Caco-2 (cell line): ENCODE data around the gene TREML1. TPM values are rescaled to one million over a fixed set of nuclear protein-coding genes. Genes with fewer than 3 reads are reported as not detected.

Experiments used
- BruUV-seq: library from RNA; stranded (reverse); fragments of 400-500 nt; replicated peaks from 2 replicates; lab custom pipeline; 2021; lab: Mats Ljungman, UMichigan
- CTCF ChIA-PET: fragments of 300-600 bp; sonication (Branson Sonifier 250); formaldehyde crosslinking; loops from one replicate; lab custom pipeline; 2022; ENCODE audit warnings: antibody characterized with exemption; lab: Charles Lee
- POLR2A ChIA-PET: fragments of 300-600 bp; sonication (Branson Sonifier 250); formaldehyde crosslinking; loops from one replicate; lab custom pipeline; 2022; ENCODE audit warnings: antibody characterized with exemption; lab: Charles Lee
- DNase-seq, 2 experiments: peaks; one replicate each; pipeline versions ENCODE4 v3.0.0 to v3.0.0-alpha.2; 2020 to 2022
- H3K27me3 ChIP-seq: replicated peaks from 2 replicates; pipeline ENCODE4 v1.6.0; 2011; ENCODE audit warnings: low read length; ENCODE audit not compliant: control insufficient read depth, insufficient read depth
- H3K36me3 ChIP-seq: 2 replicates; pipeline ENCODE4 v1.5.1; 2011; ENCODE audit warnings: low read length; ENCODE audit not compliant: control insufficient read depth, insufficient read depth
- H3K4me1 ChIP-seq: fragments of 250-450 bp; sonication (Bioruptor Pico); 2 replicates; pipeline ENCODE4 v1.5.1; 2020; ENCODE audit warnings: mild to moderate bottlenecking
- H3K4me3 ChIP-seq: 2 replicates; pipeline ENCODE4 v1.5.1; 2011; ENCODE audit warnings: low read depth, mild to moderate bottlenecking, control low read depth, low read length
- H3K9me3 ChIP-seq: fragments of 250-450 bp; sonication (Bioruptor Pico); 2 replicates; pipeline ENCODE4 v1.5.1; 2020; ENCODE audit warnings: mild to moderate bottlenecking, moderate library complexity
- H3K27ac Mint-ChIP-seq: one replicate; pipeline ENCODE4 v1.8.0; 2022; ENCODE audit warnings: mixed read lengths; ENCODE audit not compliant: unreplicated experiment
- H3K27me3 Mint-ChIP-seq: one replicate; pipeline ENCODE4 v1.8.0; 2022; ENCODE audit warnings: mixed read lengths; ENCODE audit not compliant: insufficient read depth, unreplicated experiment
- H3K36me3 Mint-ChIP-seq: one replicate; pipeline ENCODE4 v1.8.0; 2022; ENCODE audit warnings: mild to moderate bottlenecking, mixed read lengths; ENCODE audit not compliant: insufficient read depth, unreplicated experiment
- H3K4me1 Mint-ChIP-seq: one replicate; pipeline ENCODE4 v1.8.0; 2022; ENCODE audit warnings: low read depth, mixed read lengths; ENCODE audit not compliant: unreplicated experiment
- H3K4me3 Mint-ChIP-seq: one replicate; pipeline ENCODE4 v1.8.0; 2022; ENCODE audit warnings: mild to moderate bottlenecking, moderate library complexity, mixed read lengths; ENCODE audit not compliant: unreplicated experiment
- H3K9me3 Mint-ChIP-seq: one replicate; pipeline ENCODE4 v1.8.0; 2022; ENCODE audit warnings: mixed read lengths; ENCODE audit not compliant: unreplicated experiment
- intact Hi-C: fragments of 100-400 bp; cut with micrococcal nuclease; formaldehyde crosslinking; loops from one replicate; pipeline ENCODE4 v1.10.0; 2022; ENCODE audit not compliant: unreplicated experiment
- total RNA-seq: library from RNA; stranded (reverse); gene quantifications from 2 replicates; pipeline ENCODE4 v1.2.3, GENCODE V29; 2022
- TF ChIP-seq, protein P1 (sequence below), 2 experiments: fragments of 200-600 bp in 1 of 2; IDR thresholded peaks; 1 replicate in 1 of 2; 2 replicates in 1 of 2; pipeline versions ENCODE4 v1.5.1 to v1.8.0; 2011 to 2022; ENCODE audit warnings: antibody characterized with exemption in 1 of 2, control low read depth in 1 of 2, inconsistent platforms in 1 of 2, low read depth in 1 of 2, low read length in 1 of 2, mild to moderate bottlenecking in 1 of 2, moderate library complexity in 1 of 2; ENCODE audit not compliant: insufficient read depth in 1 of 2, severe bottlenecking in 1 of 2, unreplicated experiment in 1 of 2

TREML1 gene
- total RNA-seq, 1 experiment from 2014 or later = not detected

DNA sequence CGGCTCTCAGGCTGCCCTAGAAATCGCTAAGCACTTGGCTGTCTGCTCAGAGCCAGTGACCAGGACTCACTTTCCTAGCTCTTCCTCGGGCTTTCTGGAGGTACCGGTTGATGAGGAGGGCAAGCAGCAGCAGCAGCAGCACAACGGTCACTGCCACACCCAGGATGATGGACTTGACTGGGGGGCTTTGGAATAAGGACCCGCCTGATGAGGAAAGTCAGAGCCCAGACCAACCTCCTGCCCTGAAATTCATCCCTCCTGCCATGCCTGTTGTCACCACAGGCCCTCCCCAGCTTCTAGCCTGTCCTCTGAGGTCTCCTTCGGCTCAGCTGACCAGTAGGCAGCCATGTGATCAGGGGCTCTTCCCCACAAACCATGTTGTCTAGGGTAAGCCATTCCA lies 30.6 kb upstream of the TREML1 start:
- POLR2A ChIA-PET = no interaction called here
- peaks cover 4% of the 10 kb centered on the region for H3K27me3 Mint-ChIP-seq
- no peaks in the 10 kb centered on the region for H3K4me1 ChIP-seq
- H3K4me3 ChIP-seq = no peak overlapping the region
- H3K36me3 Mint-ChIP-seq = no peaks in the 10 kb centered on the region
- BruUV-seq = no TSS peak
- TF ChIP-seq, protein P1, sequence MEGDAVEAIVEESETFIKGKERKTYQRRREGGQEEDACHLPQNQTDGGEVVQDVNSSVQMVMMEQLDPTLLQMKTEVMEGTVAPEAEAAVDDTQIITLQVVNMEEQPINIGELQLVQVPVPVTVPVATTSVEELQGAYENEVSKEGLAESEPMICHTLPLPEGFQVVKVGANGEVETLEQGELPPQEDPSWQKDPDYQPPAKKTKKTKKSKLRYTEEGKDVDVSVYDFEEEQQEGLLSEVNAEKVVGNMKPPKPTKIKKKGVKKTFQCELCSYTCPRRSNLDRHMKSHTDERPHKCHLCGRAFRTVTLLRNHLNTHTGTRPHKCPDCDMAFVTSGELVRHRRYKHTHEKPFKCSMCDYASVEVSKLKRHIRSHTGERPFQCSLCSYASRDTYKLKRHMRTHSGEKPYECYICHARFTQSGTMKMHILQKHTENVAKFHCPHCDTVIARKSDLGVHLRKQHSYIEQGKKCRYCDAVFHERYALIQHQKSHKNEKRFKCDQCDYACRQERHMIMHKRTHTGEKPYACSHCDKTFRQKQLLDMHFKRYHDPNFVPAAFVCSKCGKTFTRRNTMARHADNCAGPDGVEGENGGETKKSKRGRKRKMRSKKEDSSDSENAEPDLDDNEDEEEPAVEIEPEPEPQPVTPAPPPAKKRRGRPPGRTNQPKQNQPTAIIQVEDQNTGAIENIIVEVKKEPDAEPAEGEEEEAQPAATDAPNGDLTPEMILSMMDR (IDR thresholded peaks at IDR 0.05; ENCODE audit: insufficient read depth in 1 of 2, low read depth in 1 of 2, low read length in 1 of 2, severe bottlenecking in 1 of 2, unreplicated experiment in 1 of 2) = no peak
- H3K27me3 ChIP-seq = no peaks in the 10 kb centered on the region
- no peaks in the 10 kb centered on the region for H3K9me3 Mint-ChIP-seq
- no peak for DNase-seq
- CTCF ChIA-PET = interaction anchor here (0.6 kb wide), 1 partner anchor 91 kb away, joined by 6 read pairs; no protein-coding TSS in a partner anchor
- H3K4me1 Mint-ChIP-seq = no peaks in the 10 kb centered on the region
- H3K27ac Mint-ChIP-seq = no peak overlapping the region
- no peaks in the 10 kb centered on the region for H3K36me3 ChIP-seq
- H3K9me3 ChIP-seq = no peaks in the 10 kb centered on the region
- H3K4me3 Mint-ChIP-seq = no peak overlapping the region
- intact Hi-C loops = loop anchor here (5.0 to 10.0 kb wide), 2 partner anchors 112 to 130 kb away; partner anchors contain the start of genes NFYA and OARD1

- Histone ChIP-seq H3K4me3 (no peak overlapping the region), H3K4me1 (no peaks in the 10 kb centered on the region), H3K9me3 (no peaks in the 10 kb centered on the region), H3K27me3 (no peaks in the 10 kb centered on the region), H3K36me3 (no peaks in the 10 kb centered on the region)
- Mint-ChIP-seq H3K9me3 (no peaks in the 10 kb centered on the region), H3K4me1 (no peaks in the 10 kb centered on the region), H3K36me3 (no peaks in the 10 kb centered on the region), H3K27me3 (peaks cover 8% of the 10 kb centered on the region), H3K27ac (no peak overlapping the region), H3K4me3 (no peak overlapping the region)
- intact Hi-C loops = loop anchor here (1.0 to 10.0 kb wide), 4 partner anchors 90 to 287 kb away; partner anchors contain the start of genes NFYA and OARD1
- TF ChIP-seq, protein P1 (IDR thresholded peaks at IDR 0.05; ENCODE audit: insufficient read depth in 1 of 2, low read depth in 1 of 2, low read length in 1 of 2, severe bottlenecking in 1 of 2, unreplicated experiment in 1 of 2) = peak; percentile 57 to 83
- ChIA-PET POLR2A (no interaction called here), CTCF (interaction anchor here (0.7 to 2.8 kb wide), 12 partner anchors 9 to 288 kb away, joined by 3 to 15 read pairs (median 4); partner anchors contain the start of genes NFYA and OARD1)
- no TSS peak for BruUV-seq
- peak; percentile 65 to 70 for DNase-seq
Measured at GRCh38 chr6:41182069-41183034, 28.2 kb upstream of the TREML1 start.

DNA sequence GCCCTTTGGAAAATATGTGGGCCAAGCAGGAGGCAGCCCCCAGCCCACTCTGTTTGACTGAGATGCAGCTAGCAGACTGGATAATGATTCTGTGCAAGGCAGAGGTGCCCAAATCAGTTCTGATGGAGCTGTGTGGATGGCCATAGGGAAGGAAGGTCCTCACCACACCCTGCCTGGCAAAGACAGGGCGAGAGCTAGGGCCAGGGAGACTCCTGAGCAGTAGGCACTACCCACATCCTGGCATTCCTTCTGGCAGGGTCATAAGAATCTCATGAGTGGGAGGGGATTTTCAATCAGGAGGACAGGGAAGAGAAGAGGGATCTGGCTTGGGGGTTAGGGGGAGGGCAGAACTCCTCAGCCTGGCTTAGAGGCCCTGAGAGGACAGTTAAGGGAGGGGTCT lies 27.4 kb upstream of the TREML1 start:
- Mint-ChIP-seq H3K4me3 (no peak overlapping the region), H3K36me3 (no peaks in the 10 kb centered on the region), H3K4me1 (no peaks in the 10 kb centered on the region), H3K27ac (no peak overlapping the region), H3K27me3 (peaks cover 12% of the 10 kb centered on the region), H3K9me3 (no peaks in the 10 kb centered on the region)
- no peaks in the 10 kb centered on the region for H3K4me1 ChIP-seq
- no peaks in the 10 kb centered on the region for H3K9me3 ChIP-seq
- H3K27me3 ChIP-seq = no peaks in the 10 kb centered on the region
- H3K36me3 ChIP-seq = no peaks in the 10 kb centered on the region
- DNase-seq = no peak
- POLR2A ChIA-PET = no interaction called here
- BruUV-seq = no TSS peak
- intact Hi-C loops = loop anchor here (5.0 to 10.0 kb wide), 2 partner anchors 109 to 133 kb away; partner anchors contain the start of genes NFYA and OARD1
- no peak overlapping the region for H3K4me3 ChIP-seq
- TF ChIP-seq, protein P1 (IDR thresholded peaks at IDR 0.05; ENCODE audit: insufficient read depth in 1 of 2, low read depth in 1 of 2, low read length in 1 of 2, severe bottlenecking in 1 of 2, unreplicated experiment in 1 of 2) = no peak
- CTCF ChIA-PET = interaction anchor here (0.9 to 2.8 kb wide), 8 partner anchors 10 to 287 kb away, joined by 3 to 15 read pairs (median 5); partner anchors contain the start of genes NFYA and OARD1
